Brain microvascular endothelial cell (primary cell): ENCODE results near the gene SLC4A8.

ENCODE experiments used
- DNase-seq: peaks from one replicate; pipeline ENCODE4 v3.0.0-alpha.2; 2020
- H3K27ac ChIP-seq: fragments of 250-450 bp; sonication (Bioruptor Pico); 2 replicates; pipeline ENCODE4 v1.5.1; 2020; ENCODE audit warnings: mild to moderate bottlenecking, moderate library complexity
- H3K27me3 ChIP-seq: fragments of 250-450 bp; sonication (Bioruptor Pico); replicated peaks from 2 replicates; pipeline ENCODE4 v1.5.1; 2020; ENCODE audit warnings: mild to moderate bottlenecking
- H3K36me3 ChIP-seq: fragments of 250-450 bp; sonication (Bioruptor Pico); replicated peaks from 2 replicates; pipeline ENCODE4 v1.5.1; 2020; ENCODE audit warnings: mild to moderate bottlenecking
- H3K4me3 ChIP-seq: 2 replicates; pipeline ENCODE4 v1.5.1; 2011; ENCODE audit warnings: low read depth, mild to moderate bottlenecking, control low read depth, low read length, moderate library complexity
- in situ Hi-C: cut with HindIII; loops from 2 replicates; pipeline ENCODE4 v1.10.0; 2017; ENCODE audit warnings: low sequenced_read_pairs, low pct_ligation_motif_present
- TF ChIP-seq, protein P1 (sequence below): IDR thresholded peaks from 2 replicates; pipeline ENCODE4 v1.5.1; 2011; ENCODE audit warnings: low read depth, mild to moderate bottlenecking, moderate library complexity, low read length, control low read depth, inconsistent platforms; ENCODE audit errors: missing control alignments

The SLC4A8 gene

DNA sequence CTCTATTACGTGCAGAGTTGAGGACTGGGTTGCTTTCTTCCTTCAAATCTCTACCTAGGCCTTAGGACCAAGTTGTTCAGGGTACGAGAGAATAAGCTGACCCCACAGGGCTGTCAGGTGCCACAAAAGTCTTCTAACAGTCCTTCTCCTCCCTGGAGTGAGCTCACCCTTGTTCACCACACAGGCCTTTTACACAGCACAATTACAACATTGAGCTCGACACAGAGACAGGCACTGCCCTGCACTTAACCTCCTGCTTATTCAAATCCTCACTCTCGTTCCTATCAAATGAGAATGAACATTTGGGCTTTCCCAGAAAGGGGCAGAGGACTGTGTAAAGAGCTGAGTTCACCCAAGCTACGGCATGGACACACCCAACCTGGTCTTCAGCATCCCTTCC lies 35.8 kb upstream of the SLC4A8 start:
- TF ChIP-seq, protein P1, sequence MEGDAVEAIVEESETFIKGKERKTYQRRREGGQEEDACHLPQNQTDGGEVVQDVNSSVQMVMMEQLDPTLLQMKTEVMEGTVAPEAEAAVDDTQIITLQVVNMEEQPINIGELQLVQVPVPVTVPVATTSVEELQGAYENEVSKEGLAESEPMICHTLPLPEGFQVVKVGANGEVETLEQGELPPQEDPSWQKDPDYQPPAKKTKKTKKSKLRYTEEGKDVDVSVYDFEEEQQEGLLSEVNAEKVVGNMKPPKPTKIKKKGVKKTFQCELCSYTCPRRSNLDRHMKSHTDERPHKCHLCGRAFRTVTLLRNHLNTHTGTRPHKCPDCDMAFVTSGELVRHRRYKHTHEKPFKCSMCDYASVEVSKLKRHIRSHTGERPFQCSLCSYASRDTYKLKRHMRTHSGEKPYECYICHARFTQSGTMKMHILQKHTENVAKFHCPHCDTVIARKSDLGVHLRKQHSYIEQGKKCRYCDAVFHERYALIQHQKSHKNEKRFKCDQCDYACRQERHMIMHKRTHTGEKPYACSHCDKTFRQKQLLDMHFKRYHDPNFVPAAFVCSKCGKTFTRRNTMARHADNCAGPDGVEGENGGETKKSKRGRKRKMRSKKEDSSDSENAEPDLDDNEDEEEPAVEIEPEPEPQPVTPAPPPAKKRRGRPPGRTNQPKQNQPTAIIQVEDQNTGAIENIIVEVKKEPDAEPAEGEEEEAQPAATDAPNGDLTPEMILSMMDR: no peak
- Histone ChIP-seq H3K27ac (no peak overlapping the region), H3K36me3 (no peaks in the 10 kb centered on the region), H3K27me3 (no peaks in the 10 kb centered on the region), H3K4me3 (no peak overlapping the region)
- DNase-seq: no peak
- in situ Hi-C loops: no loop called here

DNA sequence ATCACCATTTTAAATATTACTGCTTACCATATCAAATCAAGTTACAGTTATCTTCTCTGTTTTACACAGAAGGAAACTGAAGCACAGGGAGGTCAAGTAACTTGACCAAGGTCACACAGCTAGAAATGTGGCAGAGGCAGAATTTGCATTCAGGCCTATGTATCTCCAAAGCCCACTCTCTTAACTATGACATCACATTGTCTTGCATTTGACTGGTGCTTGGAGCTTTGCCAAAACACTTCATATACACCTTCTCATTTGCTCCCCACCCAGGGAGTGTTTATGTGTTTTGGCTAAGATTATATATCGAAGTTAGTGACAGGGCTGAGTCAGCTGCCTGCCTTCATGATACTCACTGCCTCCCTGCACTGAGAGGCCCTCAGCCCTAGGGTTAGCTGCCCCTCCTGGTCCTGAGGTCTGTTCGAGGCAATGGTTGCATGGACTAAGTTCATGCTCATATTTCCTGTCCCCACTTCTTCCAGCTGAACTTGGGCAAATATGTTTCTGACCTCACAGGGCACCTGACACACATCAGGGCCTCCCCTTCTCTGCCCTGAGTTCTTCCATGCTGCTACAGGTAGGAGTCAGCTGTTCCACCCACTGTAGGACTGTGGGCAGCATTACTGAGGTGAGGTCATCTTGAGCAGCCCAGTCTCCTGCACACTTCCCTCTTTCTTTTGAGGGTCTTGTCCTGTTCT lies 35.2 kb upstream of the SLC4A8 start:
- in situ Hi-C loops: no loop called here
- no peaks in the 10 kb centered on the region for H3K27me3 ChIP-seq
- H3K27ac ChIP-seq: no peak overlapping the region
- TF ChIP-seq, protein P1: no peak
- H3K36me3 ChIP-seq: no peaks in the 10 kb centered on the region
- DNase-seq: no peak
- H3K4me3 ChIP-seq: no peak overlapping the region

GRCh38 chr12:51390457-51390856 lies 34.2 kb upstream of the SLC4A8 start:
- Histone ChIP-seq H3K36me3 (no peaks in the 10 kb centered on the region), H3K27me3 (no peaks in the 10 kb centered on the region), H3K27ac (no peak overlapping the region), H3K4me3 (peak overlapping the region; percentile 61)
- TF ChIP-seq, protein P1: no peak
- in situ Hi-C loops: no loop called here
- no peak for DNase-seq

GRCh38 chr12:51390891-51391282 lies 33.7 kb upstream of the SLC4A8 start:
- DNase-seq: no peak
- no peaks in the 10 kb centered on the region for H3K27me3 ChIP-seq
- TF ChIP-seq, protein P1: no peak

DNA sequence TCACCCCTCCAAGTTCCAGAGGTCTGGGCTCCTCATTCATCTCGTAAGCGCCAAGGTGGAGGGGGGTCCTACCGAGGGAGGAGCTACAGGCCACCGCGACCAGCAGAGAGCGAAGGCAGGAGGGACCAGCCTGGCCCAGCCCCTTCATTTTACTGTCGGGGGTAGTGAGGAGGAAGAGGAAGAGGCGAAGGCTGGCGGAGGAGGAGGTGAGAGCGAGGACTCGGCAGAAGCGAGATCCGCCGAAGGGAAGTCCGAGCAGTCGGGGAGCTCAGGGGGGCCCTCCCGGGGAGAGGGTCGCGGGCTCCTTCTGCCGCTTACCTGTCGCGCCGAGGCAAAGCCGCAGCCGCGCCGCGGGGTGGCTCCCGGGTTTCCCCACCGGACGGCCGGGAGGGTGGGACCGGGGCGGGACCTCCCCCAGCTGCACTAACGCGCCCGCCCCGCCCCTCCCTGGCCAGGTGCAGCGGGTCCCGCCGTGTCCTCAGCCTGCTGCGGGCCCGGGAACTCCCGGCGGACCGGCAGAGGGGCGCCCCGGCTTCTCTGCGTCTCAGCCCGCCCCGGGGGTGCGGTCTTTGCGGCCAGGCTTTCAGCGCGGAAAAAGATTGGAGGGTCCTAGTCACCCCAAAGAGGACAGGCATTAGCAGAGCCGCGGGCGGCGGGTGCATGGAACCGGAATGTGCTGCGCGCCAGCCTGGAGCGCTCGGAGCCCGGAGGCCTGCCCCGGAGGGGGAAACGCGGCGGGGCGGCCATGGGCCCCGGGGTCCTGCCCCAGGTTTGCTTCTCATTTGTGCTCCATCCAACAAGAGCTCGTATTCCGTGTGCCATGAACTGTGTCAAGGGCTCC lies 33.1 kb upstream of the SLC4A8 start, which contains the start of gene GALNT6:
GALNT6 (minus strand) TSS at position 124 of the 841 bp plus-strand sequence. CDS start 11,625 bp downstream, outside the sequence.
- no peak within 1 kb of the TSS for H3K27ac ChIP-seq
- in situ Hi-C loops: no loop called here

More at GRCh38 chr12:51390891-51391282, 33.7 kb upstream of the SLC4A8 start:
- in situ Hi-C loops: no loop called here
- Histone ChIP-seq H3K27ac (no peak overlapping the region), H3K4me3 (peak overlapping the region; percentile 61), H3K36me3 (no peaks in the 10 kb centered on the region)

More for the DNA sequence above, 33.1 kb upstream of the SLC4A8 start, which contains the start of gene GALNT6:
- TF ChIP-seq, protein P1: no peak
- DNase-seq: no peak
- H3K36me3 ChIP-seq: no peaks in the 10 kb centered on the region
- H3K4me3 ChIP-seq: peak within 1 kb of the TSS; percentile 61
- H3K27me3 ChIP-seq: no peaks in the 10 kb centered on the region
